ENCODE measurements around the gene ZNF385C. TPM values are rescaled to one million over a fixed set of nuclear protein-coding genes. Genes with fewer than 3 reads are reported as not detected.
A peak's percentile ranks its signal among the peaks of the same experiment; 100 is the strongest.

The ZNF385C gene
- total RNA-seq, 1 experiment from 2014 or later, result 3.7 TPM

DNA sequence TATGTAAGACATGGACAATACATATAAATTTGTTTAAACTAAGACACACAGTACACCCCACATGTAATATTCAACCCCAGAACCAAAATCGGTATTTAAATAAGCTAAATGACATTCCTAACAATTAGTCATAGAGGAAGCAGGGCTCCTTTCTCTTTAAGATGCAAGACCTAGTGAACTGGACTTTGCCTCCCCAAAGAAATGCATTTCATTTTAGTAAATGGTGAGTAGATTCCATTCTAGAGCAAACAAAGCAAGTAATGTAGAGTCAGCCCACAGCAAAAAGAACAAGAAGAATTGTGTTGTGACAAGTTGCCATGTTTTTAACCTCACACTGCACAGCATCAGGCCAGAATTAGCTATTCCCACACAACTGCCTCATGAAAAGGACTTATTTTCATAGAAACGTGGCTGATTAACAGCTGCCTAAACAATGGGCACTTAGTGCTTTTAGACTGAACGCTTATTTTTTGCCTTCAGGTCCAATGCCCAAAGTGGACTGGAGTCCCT is 95.4 kb downstream of the ZNF385C start:
- Mint-ChIP-seq H3K27ac (peak overlapping the region; percentile 51; the same call in 1 of the 2 replicates), H3K27me3 (ENCODE audit: low read depth) (no peaks in the 10 kb centered on the region; the same call in 1 of the 2 replicates), H3K4me3 (no peak overlapping the region), H3K4me1 (no peaks in the 10 kb centered on the region), H3K36me3 (peaks cover 46% of the 10 kb centered on the region), H3K9me3 (no peaks in the 10 kb centered on the region)
- CTCF ChIA-PET, result interaction anchor here (0.7 kb wide), 2 partner anchors 22 to 43 kb away, joined by 3 read pairs; no protein-coding TSS in a partner anchor
- DNase-seq (ENCODE audit: low spot score) (no peak), ATAC-seq (no peak)
- POLR2A ChIA-PET, result no interaction called here
- TF ChIP-seq, protein P1, sequence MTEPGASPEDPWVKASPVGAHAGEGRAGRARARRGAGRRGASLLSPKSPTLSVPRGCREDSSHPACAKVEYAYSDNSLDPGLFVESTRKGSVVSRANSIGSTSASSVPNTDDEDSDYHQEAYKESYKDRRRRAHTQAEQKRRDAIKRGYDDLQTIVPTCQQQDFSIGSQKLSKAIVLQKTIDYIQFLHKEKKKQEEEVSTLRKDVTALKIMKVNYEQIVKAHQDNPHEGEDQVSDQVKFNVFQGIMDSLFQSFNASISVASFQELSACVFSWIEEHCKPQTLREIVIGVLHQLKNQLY (CRISPR knock-in tag; IDR thresholded peaks at IDR 0.05), result no peak
- TF ChIP-seq CREM (CRISPR knock-in tag; IDR thresholded peaks at IDR 0.05) (no peak), ZNF416 (CRISPR knock-in tag; IDR thresholded peaks at IDR 0.05) (no peak), ETV6 (CRISPR knock-in tag; IDR thresholded peaks at IDR 0.05) (no peak), SP1 (CRISPR knock-in tag; conservative IDR thresholded peaks at IDR 0.05) (no peak), SOX15 (CRISPR knock-in tag; IDR thresholded peaks at IDR 0.05) (no peak), TCF7 (CRISPR knock-in tag; IDR thresholded peaks at IDR 0.05; ENCODE audit: low read depth) (no peak), IRF2 (CRISPR knock-in tag; IDR thresholded peaks at IDR 0.05; ENCODE audit: borderline replicate concordance, low read depth) (no peak)
- TF ChIP-seq, protein P2, sequence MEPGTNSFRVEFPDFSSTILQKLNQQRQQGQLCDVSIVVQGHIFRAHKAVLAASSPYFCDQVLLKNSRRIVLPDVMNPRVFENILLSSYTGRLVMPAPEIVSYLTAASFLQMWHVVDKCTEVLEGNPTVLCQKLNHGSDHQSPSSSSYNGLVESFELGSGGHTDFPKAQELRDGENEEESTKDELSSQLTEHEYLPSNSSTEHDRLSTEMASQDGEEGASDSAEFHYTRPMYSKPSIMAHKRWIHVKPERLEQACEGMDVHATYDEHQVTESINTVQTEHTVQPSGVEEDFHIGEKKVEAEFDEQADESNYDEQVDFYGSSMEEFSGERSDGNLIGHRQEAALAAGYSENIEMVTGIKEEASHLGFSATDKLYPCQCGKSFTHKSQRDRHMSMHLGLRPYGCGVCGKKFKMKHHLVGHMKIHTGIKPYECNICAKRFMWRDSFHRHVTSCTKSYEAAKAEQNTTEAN (CRISPR knock-in tag; IDR thresholded peaks at IDR 0.05), result no peak
- TF ChIP-seq, protein P3, sequence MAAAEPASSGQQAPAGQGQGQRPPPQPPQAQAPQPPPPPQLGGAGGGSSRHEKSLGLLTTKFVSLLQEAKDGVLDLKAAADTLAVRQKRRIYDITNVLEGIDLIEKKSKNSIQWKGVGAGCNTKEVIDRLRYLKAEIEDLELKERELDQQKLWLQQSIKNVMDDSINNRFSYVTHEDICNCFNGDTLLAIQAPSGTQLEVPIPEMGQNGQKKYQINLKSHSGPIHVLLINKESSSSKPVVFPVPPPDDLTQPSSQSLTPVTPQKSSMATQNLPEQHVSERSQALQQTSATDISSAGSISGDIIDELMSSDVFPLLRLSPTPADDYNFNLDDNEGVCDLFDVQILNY (CRISPR knock-in tag; IDR thresholded peaks at IDR 0.05), result no peak
- TF ChIP-seq, protein P4, sequence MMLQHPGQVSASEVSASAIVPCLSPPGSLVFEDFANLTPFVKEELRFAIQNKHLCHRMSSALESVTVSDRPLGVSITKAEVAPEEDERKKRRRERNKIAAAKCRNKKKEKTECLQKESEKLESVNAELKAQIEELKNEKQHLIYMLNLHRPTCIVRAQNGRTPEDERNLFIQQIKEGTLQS (CRISPR knock-in tag; conservative IDR thresholded peaks at IDR 0.05), result no peak

DNA sequence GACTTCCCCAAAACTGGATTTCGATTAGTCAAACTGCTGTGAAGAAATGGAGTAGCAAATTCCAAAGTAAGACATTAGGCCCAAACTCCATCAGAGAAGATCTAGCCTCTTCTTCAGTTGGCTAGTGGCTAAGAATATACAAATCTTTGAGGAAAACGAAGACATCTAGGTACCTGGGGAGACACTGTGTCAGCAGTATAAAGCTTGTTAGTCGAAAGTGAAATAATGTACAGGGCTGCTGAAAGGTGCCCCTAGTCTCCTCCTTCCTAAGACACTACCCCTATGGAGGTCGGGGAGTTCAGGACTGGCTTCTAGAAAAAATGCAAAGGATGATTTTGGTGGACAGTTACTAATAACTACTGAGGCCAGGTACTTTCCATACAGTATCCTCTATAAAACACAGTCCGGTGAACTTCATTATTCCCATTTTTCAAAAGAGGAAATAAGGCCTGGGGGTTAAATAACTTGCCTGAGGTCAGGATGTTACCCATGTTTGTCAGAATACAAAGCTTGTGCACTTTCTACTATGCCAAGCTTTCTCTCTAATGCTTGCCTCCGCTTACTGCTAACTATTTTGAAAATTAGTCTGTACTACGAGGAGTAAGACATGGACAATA is 96.0 kb downstream of the ZNF385C start:
- Mint-ChIP-seq H3K9me3 (no peaks in the 10 kb centered on the region), H3K36me3 (peaks cover 51% of the 10 kb centered on the region), H3K27ac (no peak overlapping the region), H3K4me1 (no peaks in the 10 kb centered on the region), H3K27me3 (ENCODE audit: low read depth) (no peaks in the 10 kb centered on the region; the same call in 1 of the 2 replicates), H3K4me3 (no peak overlapping the region)
- ChIA-PET CTCF (interaction anchor here (0.7 kb wide), 2 partner anchors 23 to 42 kb away, joined by 3 read pairs; no protein-coding TSS in a partner anchor), POLR2A (no interaction called here)
- ATAC-seq, result no peak
- no peak for DNase-seq (ENCODE audit: low spot score)
- TF ChIP-seq NFATC4 (CRISPR knock-in tag; IDR thresholded peaks at IDR 0.05) (no peak), NFE2L1 (CRISPR knock-in tag; IDR thresholded peaks at IDR 0.05) (no peak), MYBL2 (CRISPR knock-in tag; IDR thresholded peaks at IDR 0.05) (no peak), SMAD4 (CRISPR knock-in tag; IDR thresholded peaks at IDR 0.05) (no peak), CREB1 (CRISPR knock-in tag; IDR thresholded peaks at IDR 0.05) (no peak), FOXP1 (CRISPR knock-in tag; IDR thresholded peaks at IDR 0.05; ENCODE audit: borderline replicate concordance) (no peak), FOXK1 (CRISPR knock-in tag; IDR thresholded peaks at IDR 0.05) (no peak), NR1H2 (CRISPR knock-in tag; IDR thresholded peaks at IDR 0.05) (no peak), OVOL2 (CRISPR knock-in tag; IDR thresholded peaks at IDR 0.05; ENCODE audit: borderline replicate concordance) (no peak), ZNF423 (CRISPR knock-in tag; IDR thresholded peaks at IDR 0.05) (no peak), RORB (CRISPR knock-in tag; IDR thresholded peaks at IDR 0.05) (no peak), TEAD4 (CRISPR knock-in tag; IDR thresholded peaks at IDR 0.05) (no peak), ZNF396 (CRISPR knock-in tag; IDR thresholded peaks at IDR 0.05; ENCODE audit: borderline replicate concordance) (no peak)
- TF ChIP-seq, protein P5, sequence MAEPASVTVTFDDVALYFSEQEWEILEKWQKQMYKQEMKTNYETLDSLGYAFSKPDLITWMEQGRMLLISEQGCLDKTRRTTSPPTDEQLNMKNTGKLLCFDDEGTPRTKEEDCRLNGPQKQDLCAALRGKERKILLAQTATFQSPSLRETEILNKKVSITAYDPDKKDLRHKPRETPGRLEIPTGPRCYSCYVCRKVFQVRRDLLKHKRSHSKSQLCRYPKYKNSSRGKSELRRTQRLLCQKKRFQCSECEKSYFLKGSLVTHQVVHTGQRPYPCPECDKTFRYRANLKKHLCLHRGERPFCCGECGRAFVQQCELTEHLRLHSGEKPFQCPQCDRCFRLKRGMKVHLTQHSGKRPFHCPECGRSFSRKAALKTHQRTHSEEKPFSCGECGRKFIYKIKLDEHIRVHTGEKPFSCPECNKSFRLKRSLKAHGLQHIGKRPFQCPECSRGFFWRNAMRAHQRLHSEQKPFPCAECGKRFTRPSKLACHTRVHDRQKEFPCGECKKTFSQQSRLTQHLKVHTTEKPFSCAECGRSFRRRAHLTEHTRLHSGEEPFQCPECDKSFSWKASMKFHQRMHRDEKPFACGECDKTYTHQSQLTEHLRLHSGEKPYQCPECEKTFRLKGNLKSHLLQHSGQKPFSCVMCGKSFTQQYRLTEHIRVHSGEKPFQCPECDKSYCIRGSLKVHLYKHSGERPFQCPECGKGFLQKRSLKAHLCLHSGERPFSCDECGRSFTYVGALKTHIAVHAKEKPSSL (CRISPR knock-in tag; conservative IDR thresholded peaks at IDR 0.05), result no peak
- TF ChIP-seq, protein P6, sequence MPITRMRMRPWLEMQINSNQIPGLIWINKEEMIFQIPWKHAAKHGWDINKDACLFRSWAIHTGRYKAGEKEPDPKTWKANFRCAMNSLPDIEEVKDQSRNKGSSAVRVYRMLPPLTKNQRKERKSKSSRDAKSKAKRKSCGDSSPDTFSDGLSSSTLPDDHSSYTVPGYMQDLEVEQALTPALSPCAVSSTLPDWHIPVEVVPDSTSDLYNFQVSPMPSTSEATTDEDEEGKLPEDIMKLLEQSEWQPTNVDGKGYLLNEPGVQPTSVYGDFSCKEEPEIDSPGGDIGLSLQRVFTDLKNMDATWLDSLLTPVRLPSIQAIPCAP (CRISPR knock-in tag; IDR thresholded peaks at IDR 0.05), result no peak
- TF ChIP-seq, protein P7, sequence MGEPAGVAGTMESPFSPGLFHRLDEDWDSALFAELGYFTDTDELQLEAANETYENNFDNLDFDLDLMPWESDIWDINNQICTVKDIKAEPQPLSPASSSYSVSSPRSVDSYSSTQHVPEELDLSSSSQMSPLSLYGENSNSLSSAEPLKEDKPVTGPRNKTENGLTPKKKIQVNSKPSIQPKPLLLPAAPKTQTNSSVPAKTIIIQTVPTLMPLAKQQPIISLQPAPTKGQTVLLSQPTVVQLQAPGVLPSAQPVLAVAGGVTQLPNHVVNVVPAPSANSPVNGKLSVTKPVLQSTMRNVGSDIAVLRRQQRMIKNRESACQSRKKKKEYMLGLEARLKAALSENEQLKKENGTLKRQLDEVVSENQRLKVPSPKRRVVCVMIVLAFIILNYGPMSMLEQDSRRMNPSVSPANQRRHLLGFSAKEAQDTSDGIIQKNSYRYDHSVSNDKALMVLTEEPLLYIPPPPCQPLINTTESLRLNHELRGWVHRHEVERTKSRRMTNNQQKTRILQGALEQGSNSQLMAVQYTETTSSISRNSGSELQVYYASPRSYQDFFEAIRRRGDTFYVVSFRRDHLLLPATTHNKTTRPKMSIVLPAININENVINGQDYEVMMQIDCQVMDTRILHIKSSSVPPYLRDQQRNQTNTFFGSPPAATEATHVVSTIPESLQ (CRISPR knock-in tag; IDR thresholded peaks at IDR 0.05), result no peak
- TF ChIP-seq, protein P8, sequence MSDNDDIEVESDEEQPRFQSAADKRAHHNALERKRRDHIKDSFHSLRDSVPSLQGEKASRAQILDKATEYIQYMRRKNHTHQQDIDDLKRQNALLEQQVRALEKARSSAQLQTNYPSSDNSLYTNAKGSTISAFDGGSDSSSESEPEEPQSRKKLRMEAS (CRISPR knock-in tag; IDR thresholded peaks at IDR 0.05), result no peak
